ENCODE results near the gene MYO10.

Gene MYO10

GRCh38 chr5:16865151-16865550 is 70.9 kb downstream of the MYO10 start:
- Histone ChIP-seq H3K4me2 (no peak overlapping the region), H3K79me2 (ENCODE audit: insufficient read depth, low read depth) (no peaks in the 10 kb centered on the region), H3K9ac (no peak overlapping the region), H3K4me1 (ENCODE audit: low read depth, poor library complexity, severe bottlenecking) (no peaks in the 10 kb centered on the region), H3K27ac (no peak overlapping the region), H2AFZ (ENCODE audit: low read depth) (no peak overlapping the region), H3K4me3 (IDR thresholded peaks at IDR 0.05; ENCODE audit: insufficient read depth, low read depth, low read length) (no peak overlapping the region), H3K27me3 (ENCODE audit: insufficient read depth, low read depth) (no peaks in the 10 kb centered on the region), H3K36me3 (ENCODE audit: insufficient read depth) (no peaks in the 10 kb centered on the region), H4K20me1 (ENCODE audit: insufficient read depth) (no peaks in the 10 kb centered on the region)
- no peak for TF ChIP-seq CTCF (conservative IDR thresholded peaks at IDR 0.05; ENCODE audit: low read depth, low read length)

GRCh38 chr5:16864631-16865131 is 71.4 kb downstream of the MYO10 start:
- Histone ChIP-seq H3K4me1 (ENCODE audit: low read depth, poor library complexity, severe bottlenecking) (no peaks in the 10 kb centered on the region), H3K27ac (no peak overlapping the region), H3K79me2 (ENCODE audit: insufficient read depth, low read depth) (no peaks in the 10 kb centered on the region)

DNA sequence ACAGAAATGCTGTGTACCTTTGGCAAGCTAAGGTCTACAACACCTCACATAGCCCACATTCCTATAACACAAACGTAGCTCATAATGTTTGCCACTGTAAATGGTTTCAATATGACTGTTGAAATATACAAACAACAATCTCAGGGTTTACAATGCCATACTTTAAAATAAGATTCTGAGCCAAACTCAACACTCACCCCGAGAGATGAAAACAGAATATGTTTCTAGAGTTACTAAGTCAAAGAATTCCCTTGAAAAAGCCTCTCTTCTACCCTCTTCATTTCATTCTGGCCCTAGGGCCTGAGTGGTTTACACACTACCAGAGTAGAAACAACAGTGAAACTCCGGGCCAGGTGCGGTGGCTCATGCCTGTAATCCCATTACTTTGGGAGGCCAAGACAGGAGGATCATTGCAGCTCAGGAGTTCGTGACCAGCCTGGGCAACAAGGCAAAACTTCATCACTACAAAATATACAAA is 72.6 kb downstream of the MYO10 start:
- H3K9ac ChIP-seq, result no peak overlapping the region
- H3K27me3 ChIP-seq (ENCODE audit: insufficient read depth, low read depth), result no peaks in the 10 kb centered on the region
- H3K4me3 ChIP-seq (IDR thresholded peaks at IDR 0.05; ENCODE audit: insufficient read depth, low read depth, low read length), result no peak overlapping the region
- H3K27ac ChIP-seq, result no peak overlapping the region
- no peaks in the 10 kb centered on the region for H3K36me3 ChIP-seq (ENCODE audit: insufficient read depth)
- H4K20me1 ChIP-seq (ENCODE audit: insufficient read depth), result no peaks in the 10 kb centered on the region
- TF ChIP-seq CTCF (conservative IDR thresholded peaks at IDR 0.05; ENCODE audit: low read depth, low read length), result no peak
- no peak overlapping the region for H3K4me2 ChIP-seq
- H2AFZ ChIP-seq (ENCODE audit: low read depth), result no peak overlapping the region
- H3K4me1 ChIP-seq (ENCODE audit: low read depth, poor library complexity, severe bottlenecking), result no peaks in the 10 kb centered on the region
- no peaks in the 10 kb centered on the region for H3K79me2 ChIP-seq (ENCODE audit: insufficient read depth, low read depth)

More at GRCh38 chr5:16864631-16865131, 71.4 kb downstream of the MYO10 start:
- TF ChIP-seq CTCF (conservative IDR thresholded peaks at IDR 0.05; ENCODE audit: low read depth, low read length), result no peak
- H3K9ac ChIP-seq, result no peak overlapping the region
- no peak overlapping the region for H2AFZ ChIP-seq (ENCODE audit: low read depth)
- H3K4me3 ChIP-seq (IDR thresholded peaks at IDR 0.05; ENCODE audit: insufficient read depth, low read depth, low read length), result no peak overlapping the region
- H3K36me3 ChIP-seq (ENCODE audit: insufficient read depth), result no peaks in the 10 kb centered on the region
- H4K20me1 ChIP-seq (ENCODE audit: insufficient read depth), result no peaks in the 10 kb centered on the region
- H3K4me2 ChIP-seq, result no peak overlapping the region
- no peaks in the 10 kb centered on the region for H3K27me3 ChIP-seq (ENCODE audit: insufficient read depth, low read depth)

GRCh38 chr5:16862777-16863176 is 73.3 kb downstream of the MYO10 start:
- Histone ChIP-seq H4K20me1 (ENCODE audit: insufficient read depth) (no peaks in the 10 kb centered on the region), H3K9ac (no peak overlapping the region), H2AFZ (ENCODE audit: low read depth) (no peak overlapping the region), H3K36me3 (ENCODE audit: insufficient read depth) (no peaks in the 10 kb centered on the region), H3K4me2 (no peak overlapping the region), H3K27ac (no peak overlapping the region), H3K4me3 (IDR thresholded peaks at IDR 0.05; ENCODE audit: insufficient read depth, low read depth, low read length) (no peak overlapping the region), H3K79me2 (ENCODE audit: insufficient read depth, low read depth) (no peaks in the 10 kb centered on the region), H3K4me1 (ENCODE audit: low read depth, poor library complexity, severe bottlenecking) (no peaks in the 10 kb centered on the region), H3K27me3 (ENCODE audit: insufficient read depth, low read depth) (no peaks in the 10 kb centered on the region)
- no peak for TF ChIP-seq CTCF (conservative IDR thresholded peaks at IDR 0.05; ENCODE audit: low read depth, low read length)
